HepG2 (cell line): Measurements from ENCODE around the gene CCDC18. TPM values are rescaled to one million over a fixed set of nuclear protein-coding genes. Genes with fewer than 3 reads are reported as not detected.
"Not testable (repeated sequence)": the region's sequence is repeated elsewhere in the genome, so short reads cannot be mapped to it uniquely, and the experiment has no call there.

Experiments used
- ATAC-seq: fragments of 200-7000 bp; cut with Tn5 transposase; 3 replicates; pipeline ENCODE4 v1.9.1; 2020; ENCODE audit warnings: mild to moderate bottlenecking, moderate library complexity
- BruUV-seq: library from RNA; stranded (reverse); fragments of 400-500 nt; replicated peaks from 2 replicates; lab custom pipeline; 2021; lab: Mats Ljungman, UMichigan
- CTCF ChIA-PET: fragments of 300-600 bp; formaldehyde crosslinking; extraction: SDS; loops from one replicate; lab custom pipeline; 2021; ENCODE audit warnings: low total read pairs, inconsistent platforms, low intra/inter-chr PET ratio; lab: Yijun Ruan, JAX
- POLR2A ChIA-PET: fragments of 350-600 bp; sonication (Branson Sonifier 250); formaldehyde crosslinking; loops from one replicate; lab custom pipeline; 2020; ENCODE audit warnings: antibody characterized with exemption, inconsistent platforms; lab: Yijun Ruan, JAX
- DNase-seq: peaks from one replicate; pipeline ENCODE4 v3.0.0-alpha.2; 2015; ENCODE audit warnings: low spot score
- FAIRE-seq: peaks from 3 replicates; lab custom pipeline; 2011; peaks lifted over from hg19 to GRCh38; lab: Jason Lieb, UNC
- H2AFZ ChIP-seq: one replicate; pipeline ENCODE4 v1.6.1; 2011; ENCODE audit warnings: low read length, inconsistent platforms
- H3K27ac ChIP-seq: fragments of 300-600 bp; 3 replicates; pipeline ENCODE4 v1.8.0; 2011; ENCODE audit warnings: mixed run types, mild to moderate bottlenecking, mixed read lengths, low read length, inconsistent platforms; ENCODE audit not compliant: insufficient read depth; ENCODE audit errors: extremely low read length
- H3K27me3 ChIP-seq, 2 experiments: fragments of 200-600 bp in 1 of 2; 2 replicates in 1 of 2; 3 replicates in 1 of 2; pipeline versions ENCODE4 v1.6.0 to v1.8.0; 2011; ENCODE audit warnings: low read length in 2 of 2, mild to moderate bottlenecking in 2 of 2, moderate library complexity in 2 of 2, inconsistent platforms in 1 of 2; ENCODE audit not compliant: insufficient read depth in 2 of 2, control insufficient read depth in 1 of 2
- H3K36me3 ChIP-seq, 2 experiments: fragments of 200-600 bp in 1 of 2; replicated peaks in 1 of 2; 2 replicates in 1 of 2; 3 replicates in 1 of 2; pipeline versions ENCODE4 v1.5.1 to v1.8.0; 2011; ENCODE audit warnings: low read length in 2 of 2, inconsistent platforms in 1 of 2; ENCODE audit not compliant: insufficient read depth in 2 of 2, control insufficient read depth in 1 of 2
- H3K4me1 ChIP-seq: 2 replicates; pipeline ENCODE4 v1.5.1; 2012; ENCODE audit warnings: low read length, inconsistent platforms; ENCODE audit not compliant: insufficient read depth
- H3K4me2 ChIP-seq: 2 replicates; pipeline ENCODE4 v1.6.0; 2011; ENCODE audit warnings: low read depth, low read length, inconsistent platforms
- H3K4me3 ChIP-seq, 3 experiments: fragments of 200-600 bp in 1 of 3; sonication (generic), shearing (Covaris generic) in 1 of 3; replicated peaks in 1 of 3; 2 replicates each; pipeline ENCODE4 v1.5.1; 2011 to 2016; ENCODE audit warnings: low read length in 3 of 3, inconsistent platforms in 2 of 3, low read depth in 2 of 3, mild to moderate bottlenecking in 2 of 3, control low read depth in 1 of 3, mixed read lengths in 1 of 3; ENCODE audit not compliant: insufficient read depth in 1 of 3
- H3K79me2 ChIP-seq: one replicate; pipeline ENCODE4 v1.6.1; 2011; ENCODE audit warnings: low read length, inconsistent platforms; ENCODE audit not compliant: insufficient read depth
- H3K9ac ChIP-seq: 2 replicates; pipeline ENCODE4 v1.6.0; 2011; ENCODE audit warnings: mild to moderate bottlenecking, low read depth, low read length, inconsistent platforms; ENCODE audit not compliant: insufficient read depth
- H3K9me3 ChIP-seq: 2 replicates; pipeline ENCODE4 v1.5.1; 2012; ENCODE audit warnings: mild to moderate bottlenecking, low read length
- H4K20me1 ChIP-seq: 2 replicates; pipeline ENCODE4 v1.6.0; 2011; ENCODE audit warnings: inconsistent platforms, mild to moderate bottlenecking, low read length, moderate library complexity; ENCODE audit not compliant: insufficient read depth
- HNRNPK ChIP-seq: fragments of 200-400 bp; formaldehyde crosslinking; IDR thresholded peaks from 2 replicates; pipeline ENCODE4 v1.6.1; 2018; ENCODE audit warnings: low read length, low read depth, moderate library complexity, mild to moderate bottlenecking; ENCODE audit not compliant: poor library complexity, severe bottlenecking
- MATR3 ChIP-seq: sonication (generic); formaldehyde crosslinking; IDR thresholded peaks from 2 replicates; pipeline ENCODE4 v1.4.0; 2020; ENCODE audit warnings: missing genetic modification reagents
- ZNF574 ChIP-seq: sonication (generic); formaldehyde crosslinking; IDR thresholded peaks from 2 replicates; pipeline ENCODE4 v1.4.0; 2020; ENCODE audit warnings: missing genetic modification reagents
- WGBS: methylation state at CpG from one replicate; pipeline ENCODE4 v1.1.6; 2017; ENCODE audit warnings: low lambda C conversion rate; 5-methylcytosine and 5-hydroxymethylcytosine counted together
- in situ Hi-C: cut with HindIII; loops from 2 replicates; pipeline ENCODE4 v1.10.0; 2017; ENCODE audit warnings: low pct_unique_long_range_greater_than_20kb; ENCODE audit not compliant: extremely low pct_ligation_motif_present
- intact Hi-C: fragments of 100-400 bp; cut with micrococcal nuclease; formaldehyde crosslinking; loops from one replicate; pipeline ENCODE4 v1.10.0; 2022; ENCODE audit not compliant: unreplicated experiment
- polyA plus RNA-seq, 8 experiments: library from polyadenylated mRNA; depleted of rRNA in 3 of 8; stranded (reverse) in 7 of 8; unstranded in 1 of 8; fragments of >200 nt; fragmentation: Illumina TruSeq in 4 of 8; extraction: Trizol in 4 of 8; gene quantifications; 2 replicates each; pipeline versions ENCODE4 v1.2.1 to v1.2.3, GENCODE V29; 2011 to 2016; ENCODE audit warnings: low read depth in 4 of 8, missing spikeins in 1 of 8, mixed read lengths in 1 of 8; ENCODE audit not compliant: insufficient read depth in 1 of 8
- total RNA-seq, 5 experiments: library from RNA; depleted of rRNA; stranded (reverse); fragments of >200 nt; fragmentation: Illumina TruSeq; extraction: Trizol; gene quantifications; 2 replicates each; pipeline ENCODE4 v1.2.3, GENCODE V29; 2016; ENCODE audit warnings: low read depth in 1 of 5

CCDC18 gene
- total and polyA plus RNA-seq, 2 of the 13 experiments (the other 11 are each of a cell fraction or from before 2014, with no cell fraction given) = 1.9 to 18.4 TPM

GRCh38 chr1:93165895-93166294 is 14.6 kb upstream of the CCDC18 start:
- H3K27ac ChIP-seq, H3K4me3 ChIP-seq, H3K9me3 ChIP-seq, H3K9ac ChIP-seq, H3K27me3 ChIP-seq, DNase-seq, ATAC-seq, BruUV-seq, H4K20me1 ChIP-seq, intact Hi-C loops, in situ Hi-C loops, CTCF ChIA-PET, FAIRE-seq, H2AFZ ChIP-seq, H3K4me1 ChIP-seq, H3K4me2 ChIP-seq, POLR2A ChIA-PET: not testable (repeated sequence)
- Histone ChIP-seq H3K79me2 (peaks cover 86% of the 10 kb centered on the region), H3K36me3 (peaks cover 2 to 10% of the 10 kb centered on the region in 2 experiments; a peak in 4 of 5 replicates)
- TF ChIP-seq HNRNPK = peak; percentile 11
- 95% methylated on average over 1 of the region's 1 CpG for WGBS

- no peak for ATAC-seq
- Histone ChIP-seq H4K20me1 (peaks cover 4% of the 10 kb centered on the region; the same call in 1 of the 2 replicates), H3K79me2 (peaks cover 84% of the 10 kb centered on the region), H3K4me1 (peaks cover 10% of the 10 kb centered on the region), H3K9ac (no peak overlapping the region), H3K27me3 (no peaks in the 10 kb centered on the region), H3K4me3 (no peak overlapping the region), H3K36me3 (peaks cover 2 to 12% of the 10 kb centered on the region in 2 experiments; a peak in 2 of 5 replicates), H3K9me3 (no peaks in the 10 kb centered on the region; the same call in 1 of the 2 replicates), H3K27ac (no peak overlapping the region), H3K4me2 (no peak overlapping the region), H2AFZ (no peak overlapping the region)
- intact Hi-C loops = no loop called here
- in situ Hi-C loops = no loop called here
- CTCF ChIA-PET = no interaction called here
- DNase-seq = no peak
- TF ChIP-seq MATR3 (no peak), ZNF574 (no peak)
- FAIRE-seq = no peak
- BruUV-seq = no TSS peak
- POLR2A ChIA-PET = no interaction called here
Measured at GRCh38 chr1:93167006-93167405, 13.5 kb upstream of the CCDC18 start.
